ENCODE measurements around the gene UBTD1.

DNA sequence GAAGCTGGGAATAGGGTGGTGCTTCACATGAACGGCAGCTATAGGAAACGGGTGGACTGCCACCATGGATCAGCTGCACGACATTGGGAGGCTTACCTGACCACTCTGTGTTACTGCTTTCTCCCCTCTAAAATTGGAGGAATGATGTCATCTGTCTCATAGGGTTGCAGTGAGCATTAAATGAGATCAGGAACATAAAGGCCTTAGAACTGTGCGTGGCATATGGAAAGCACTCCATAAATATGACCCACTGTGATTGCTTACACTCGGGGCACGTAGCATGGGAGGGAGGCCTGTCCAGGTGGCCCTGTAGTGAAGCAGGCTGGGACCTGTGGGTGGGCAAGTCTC is 100.5 kb downstream of the UBTD1 start:
- TF ChIP-seq YY1 (IDR thresholded peaks at IDR 0.05; ENCODE audit: low read depth) (no peak), TAF1 (IDR thresholded peaks at IDR 0.05; ENCODE audit: low read depth) (no peak), NFIC (IDR thresholded peaks at IDR 0.05) (no peak), EGR1 (IDR thresholded peaks at IDR 0.05) (no peak), FOXM1 (IDR thresholded peaks at IDR 0.05; ENCODE audit: borderline replicate concordance, low read depth) (no peak), CEBPB (IDR thresholded peaks at IDR 0.05) (no peak), TCF12 (IDR thresholded peaks at IDR 0.05; ENCODE audit: low read depth) (no peak), RAD21 (IDR thresholded peaks at IDR 0.05; ENCODE audit: low read depth) (no peak), EP300 (IDR thresholded peaks at IDR 0.05; ENCODE audit: borderline replicate concordance) (no peak), TEAD4 (IDR thresholded peaks at IDR 0.05) (no peak), CREB1 (IDR thresholded peaks at IDR 0.05; ENCODE audit: low read depth) (no peak)
- TF ChIP-seq, protein P1, sequence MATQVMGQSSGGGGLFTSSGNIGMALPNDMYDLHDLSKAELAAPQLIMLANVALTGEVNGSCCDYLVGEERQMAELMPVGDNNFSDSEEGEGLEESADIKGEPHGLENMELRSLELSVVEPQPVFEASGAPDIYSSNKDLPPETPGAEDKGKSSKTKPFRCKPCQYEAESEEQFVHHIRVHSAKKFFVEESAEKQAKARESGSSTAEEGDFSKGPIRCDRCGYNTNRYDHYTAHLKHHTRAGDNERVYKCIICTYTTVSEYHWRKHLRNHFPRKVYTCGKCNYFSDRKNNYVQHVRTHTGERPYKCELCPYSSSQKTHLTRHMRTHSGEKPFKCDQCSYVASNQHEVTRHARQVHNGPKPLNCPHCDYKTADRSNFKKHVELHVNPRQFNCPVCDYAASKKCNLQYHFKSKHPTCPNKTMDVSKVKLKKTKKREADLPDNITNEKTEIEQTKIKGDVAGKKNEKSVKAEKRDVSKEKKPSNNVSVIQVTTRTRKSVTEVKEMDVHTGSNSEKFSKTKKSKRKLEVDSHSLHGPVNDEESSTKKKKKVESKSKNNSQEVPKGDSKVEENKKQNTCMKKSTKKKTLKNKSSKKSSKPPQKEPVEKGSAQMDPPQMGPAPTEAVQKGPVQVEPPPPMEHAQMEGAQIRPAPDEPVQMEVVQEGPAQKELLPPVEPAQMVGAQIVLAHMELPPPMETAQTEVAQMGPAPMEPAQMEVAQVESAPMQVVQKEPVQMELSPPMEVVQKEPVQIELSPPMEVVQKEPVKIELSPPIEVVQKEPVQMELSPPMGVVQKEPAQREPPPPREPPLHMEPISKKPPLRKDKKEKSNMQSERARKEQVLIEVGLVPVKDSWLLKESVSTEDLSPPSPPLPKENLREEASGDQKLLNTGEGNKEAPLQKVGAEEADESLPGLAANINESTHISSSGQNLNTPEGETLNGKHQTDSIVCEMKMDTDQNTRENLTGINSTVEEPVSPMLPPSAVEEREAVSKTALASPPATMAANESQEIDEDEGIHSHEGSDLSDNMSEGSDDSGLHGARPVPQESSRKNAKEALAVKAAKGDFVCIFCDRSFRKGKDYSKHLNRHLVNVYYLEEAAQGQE (IDR thresholded peaks at IDR 0.05; ENCODE audit: low read depth) = no peak
- TF ChIP-seq, protein P2, sequence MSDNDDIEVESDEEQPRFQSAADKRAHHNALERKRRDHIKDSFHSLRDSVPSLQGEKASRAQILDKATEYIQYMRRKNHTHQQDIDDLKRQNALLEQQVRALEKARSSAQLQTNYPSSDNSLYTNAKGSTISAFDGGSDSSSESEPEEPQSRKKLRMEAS (IDR thresholded peaks at IDR 0.05) = no peak
